GM23338 (cell line): ENCODE data around the gene NIBAN1. TPM values are rescaled to one million over a fixed set of nuclear protein-coding genes. Genes with fewer than 3 reads are reported as not detected.

Experiments
- ATAC-seq: fragments of 200-7000 bp; cut with Tn5 transposase; 3 replicates; pipeline ENCODE4 v1.9.1; 2020
- DNase-seq: peaks from one replicate; pipeline ENCODE4 v3.0.0-alpha.2; 2015; ENCODE audit warnings: low spot score
- H2AFZ ChIP-seq: fragments of 200-600 bp; sonication (generic); 2 replicates; pipeline ENCODE4 v1.8.0; 2016; ENCODE audit warnings: antibody characterized with exemption, mild to moderate bottlenecking, moderate library complexity
- H3F3A ChIP-seq: fragments of 200-600 bp; sonication (generic); replicated peaks from 2 replicates; pipeline ENCODE4 v1.8.0; 2017; ENCODE audit warnings: antibody characterized with exemption, mixed run types, low read depth
- H3K27ac ChIP-seq: fragments of 200-600 bp; sonication (generic); 2 replicates; pipeline ENCODE4 v1.6.1; 2016; ENCODE audit warnings: low read depth
- H3K27me3 ChIP-seq: fragments of 200-600 bp; sonication (generic); 2 replicates; pipeline ENCODE4 v1.8.0; 2016; ENCODE audit warnings: mild to moderate bottlenecking, mixed run types, moderate library complexity; ENCODE audit not compliant: insufficient read depth
- H3K36me3 ChIP-seq: fragments of 200-600 bp; sonication (generic); 2 replicates; pipeline ENCODE4 v1.8.0; 2016; ENCODE audit warnings: mild to moderate bottlenecking; ENCODE audit not compliant: insufficient read depth
- H3K4me1 ChIP-seq: fragments of 200-600 bp; sonication (generic); 2 replicates; pipeline ENCODE4 v1.8.0; 2016; ENCODE audit warnings: mild to moderate bottlenecking, moderate library complexity; ENCODE audit not compliant: insufficient read depth
- H3K4me2 ChIP-seq: fragments of 200-600 bp; sonication (generic); 2 replicates; pipeline ENCODE4 v1.7.1; 2017; ENCODE audit warnings: mixed run types
- H3K4me3 ChIP-seq: fragments of 200-600 bp; sonication (generic); 2 replicates; pipeline ENCODE4 v1.6.1; 2016; ENCODE audit warnings: mixed run types
- H3K79me2 ChIP-seq: fragments of 200-600 bp; sonication (generic); replicated peaks from 2 replicates; pipeline ENCODE4 v1.8.0; 2017; ENCODE audit warnings: mild to moderate bottlenecking; ENCODE audit not compliant: insufficient read depth
- H3K9me2 ChIP-seq: fragments of 200-600 bp; sonication (generic); 2 replicates; pipeline ENCODE4 v1.8.0; 2017; ENCODE audit not compliant: insufficient read depth
- H4K20me1 ChIP-seq: fragments of 200-600 bp; sonication (generic); replicated peaks from 2 replicates; pipeline ENCODE4 v1.8.0; 2017; ENCODE audit warnings: mild to moderate bottlenecking; ENCODE audit not compliant: insufficient read depth
- H3K27ac Mint-ChIP-seq: 2 replicates; pipeline ENCODE4 v1.8.0; 2020; ENCODE audit warnings: inconsistent platforms, mild to moderate bottlenecking, moderate library complexity, mixed read lengths
- H3K27me3 Mint-ChIP-seq: 3 replicates; pipeline ENCODE4 v1.8.0; 2022; ENCODE audit warnings: low read depth, mild to moderate bottlenecking, moderate library complexity, mixed read lengths, inconsistent platforms; ENCODE audit not compliant: insufficient read depth, poor library complexity
- H3K36me3 Mint-ChIP-seq: 3 replicates; pipeline ENCODE4 v1.8.0; 2021; ENCODE audit warnings: low read depth, mild to moderate bottlenecking, inconsistent platforms, moderate library complexity, mixed read lengths
- H3K4me1 Mint-ChIP-seq: 3 replicates; pipeline ENCODE4 v1.8.0; 2020; ENCODE audit warnings: mild to moderate bottlenecking, inconsistent platforms, mixed read lengths
- H3K4me3 Mint-ChIP-seq: 3 replicates; pipeline ENCODE4 v1.8.0; 2021; ENCODE audit warnings: moderate library complexity, mild to moderate bottlenecking, inconsistent platforms, mixed read lengths
- H3K9me3 Mint-ChIP-seq: 3 replicates; pipeline ENCODE4 v1.8.0; 2020; ENCODE audit warnings: moderate library complexity, mild to moderate bottlenecking, inconsistent platforms, mixed read lengths
- CTCF ChIP-seq, 2 experiments: fragments of 200-600 bp in 1 of 2; sonication (generic) in 1 of 2; conservative IDR thresholded peaks; 2 replicates each; pipeline versions ENCODE4 v1.5.1 to v1.6.1; 2016 to 2017; ENCODE audit warnings: antibody characterized with exemption in 2 of 2, low read depth in 2 of 2, mild to moderate bottlenecking in 2 of 2, moderate library complexity in 1 of 2
- EZH2 ChIP-seq: fragments of 200-600 bp; sonication (generic); IDR thresholded peaks from one replicate; pipeline ENCODE4 v1.8.0; 2017; ENCODE audit warnings: antibody characterized with exemption, mild to moderate bottlenecking, low read depth; ENCODE audit not compliant: unreplicated experiment
- EZH2phosphoT487 ChIP-seq: fragments of 200-600 bp; sonication (generic); IDR thresholded peaks from one replicate; pipeline ENCODE4 v1.8.1; 2018; ENCODE audit warnings: antibody characterized with exemption; ENCODE audit not compliant: unreplicated experiment
- JUNB ChIP-seq: IDR thresholded peaks from one replicate; pipeline ENCODE4 v1.6.1; 2016; ENCODE audit warnings: antibody characterized with exemption; ENCODE audit not compliant: unreplicated experiment
- NANOG ChIP-seq: IDR thresholded peaks from 2 replicates; pipeline ENCODE4 v1.6.1; 2016; ENCODE audit warnings: antibody characterized with exemption, borderline replicate concordance
- REST ChIP-seq: IDR thresholded peaks from one replicate; pipeline ENCODE4 v1.6.1; 2018; ENCODE audit warnings: antibody characterized with exemption; ENCODE audit not compliant: unreplicated experiment
- STAT1 ChIP-seq: IDR thresholded peaks from one replicate; pipeline ENCODE4 v1.6.1; 2016; ENCODE audit warnings: antibody characterized with exemption; ENCODE audit not compliant: unreplicated experiment
- ZNF114 ChIP-seq: fragments of 250-450 bp; sonication (Bioruptor Pico); IDR thresholded peaks from 2 replicates; pipeline ENCODE4 v1.5.0; 2020; ENCODE audit warnings: mild to moderate bottlenecking, moderate library complexity
- ZNF331 ChIP-seq: fragments of 250-450 bp; sonication (Bioruptor Pico); IDR thresholded peaks from 2 replicates; pipeline ENCODE4 v1.5.0; 2020; ENCODE audit warnings: low read depth, mild to moderate bottlenecking, moderate library complexity
- polyA plus RNA-seq: library from polyadenylated mRNA; unstranded; fragments of >200 nt; fragmentation: Nextera tagmentation; extraction: Ambion mirVana; gene quantifications from 2 replicates; pipeline ENCODE4 v1.2.1, GENCODE V29; 2016
- total RNA-seq: library from RNA; depleted of rRNA; stranded (reverse); fragments of >200 nt; shearing (Covaris generic); gene quantifications from 2 replicates; pipeline ENCODE4 v1.2.3, GENCODE V29; 2014

Gene NIBAN1
- total and polyA plus RNA-seq, 2 experiments from 2014 or later: 5.5 to 12.3 TPM

GRCh38 chr1:184940694-184941409 lies 33.5 kb downstream of the NIBAN1 start:
- Mint-ChIP-seq H3K27ac (no peak overlapping the region), H3K36me3 (no peaks in the 10 kb centered on the region), H3K4me3 (no peak overlapping the region), H3K27me3 (peaks cover 2% of the 10 kb centered on the region), H3K4me1 (peaks cover 35% of the 10 kb centered on the region), H3K9me3 (no peaks in the 10 kb centered on the region)
- Histone ChIP-seq H4K20me1 (no peaks in the 10 kb centered on the region), H3K4me1 (peaks cover 24% of the 10 kb centered on the region), H3F3A (no peaks in the 10 kb centered on the region), H3K27ac (no peak overlapping the region), H3K36me3 (no peaks in the 10 kb centered on the region), H3K9me2 (peaks cover 5% of the 10 kb centered on the region; the same call in 1 of the 2 replicates), H3K4me2 (no peak overlapping the region), H3K4me3 (no peak overlapping the region), H2AFZ (no peak overlapping the region), H3K27me3 (no peaks in the 10 kb centered on the region), H3K79me2 (no peaks in the 10 kb centered on the region)
- no peak for TF ChIP-seq REST
- no peak for TF ChIP-seq EZH2
- no peak for TF ChIP-seq ZNF331 (CRISPR knock-in tag)
- TF ChIP-seq EZH2phosphoT487: no peak
- no peak for TF ChIP-seq NANOG
- TF ChIP-seq STAT1: no peak
- ATAC-seq (no peak), DNase-seq (no peak)

GRCh38 chr1:184940226-184940625 lies 34.1 kb downstream of the NIBAN1 start:
- Histone ChIP-seq H3K9me2 (peaks cover 5% of the 10 kb centered on the region; the same call in 1 of the 2 replicates), H3K27me3 (no peaks in the 10 kb centered on the region), H3K4me3 (no peak overlapping the region), H3K4me1 (peaks cover 19% of the 10 kb centered on the region), H4K20me1 (no peaks in the 10 kb centered on the region), H3K79me2 (no peaks in the 10 kb centered on the region), H3F3A (no peaks in the 10 kb centered on the region), H3K27ac (no peak overlapping the region), H3K36me3 (no peaks in the 10 kb centered on the region), H3K4me2 (no peak overlapping the region), H2AFZ (no peak overlapping the region)
- ATAC-seq (no peak), DNase-seq (no peak)
- Mint-ChIP-seq H3K9me3 (no peaks in the 10 kb centered on the region), H3K4me3 (no peak overlapping the region), H3K36me3 (no peaks in the 10 kb centered on the region), H3K4me1 (peaks cover 31% of the 10 kb centered on the region), H3K27ac (no peak overlapping the region), H3K27me3 (peaks cover 2% of the 10 kb centered on the region)
- TF ChIP-seq REST (no peak), JUNB (no peak), ZNF114 (no peak), ZNF331 (CRISPR knock-in tag) (no peak), CTCF (conservative IDR thresholded peaks at IDR 0.05; ENCODE audit: low read depth in 2 of 2) (no peak), NANOG (no peak)
